Suprapubic skin (tissue), 4 donors: Measurements from ENCODE around the gene CLDND2. TPM values are rescaled to one million over a fixed set of nuclear protein-coding genes. Genes with fewer than 3 reads are reported as not detected.

ENCODE experiments used
- DNase-seq, 2 donors: peaks; one replicate each; pipeline ENCODE4 v3.0.0-alpha.2; 2019; ENCODE audit warnings: low spot score in 2 of 2
- H3K27ac ChIP-seq: fragments of 200-600 bp; sonication (generic); one replicate; pipeline ENCODE4 v1.5.1; 2019
- H3K27me3 ChIP-seq: fragments of 200-600 bp; sonication (generic); one replicate; pipeline ENCODE4 v1.5.1; 2019
- H3K36me3 ChIP-seq: fragments of 200-600 bp; sonication (generic); one replicate; pipeline ENCODE4 v1.5.1; 2019
- H3K4me1 ChIP-seq: fragments of 200-600 bp; sonication (generic); one replicate; pipeline ENCODE4 v1.5.1; 2019
- H3K4me3 ChIP-seq: fragments of 200-600 bp; sonication (generic); one replicate; pipeline ENCODE4 v1.5.1; 2019; ENCODE audit warnings: mild to moderate bottlenecking
- H3K9me3 ChIP-seq: fragments of 200-600 bp; sonication (generic); one replicate; pipeline ENCODE4 v1.5.1; 2019
- EP300 ChIP-seq: sonication (generic); formaldehyde crosslinking; IDR thresholded peaks from one replicate; pipeline ENCODE4 v1.6.1; 2017; ENCODE audit warnings: antibody characterized with exemption
- POLR2A ChIP-seq, 2 donors: fragments of 450-650 bp; IDR thresholded peaks; one replicate each; pipeline ENCODE4 v1.6.1; 2017; ENCODE audit warnings: antibody characterized with exemption in 2 of 2, mild to moderate bottlenecking in 2 of 2, moderate library complexity in 2 of 2
- POLR2AphosphoS5 ChIP-seq, 3 donors: sonication (generic); formaldehyde crosslinking; IDR thresholded peaks; one replicate each; pipeline ENCODE4 v1.6.1; 2017; ENCODE audit warnings: antibody characterized with exemption in 3 of 3
- WGBS: methylation state at CpG from one replicate; pipeline ENCODE4 v1.1.5; 2018; 5-methylcytosine and 5-hydroxymethylcytosine counted together
- total RNA-seq, 4 donors: library from RNA; depleted of rRNA; stranded (reverse); fragments of >200 nt; gene quantifications; one replicate each; pipeline ENCODE4 v1.1.0, GENCODE V29; 2016
- TF ChIP-seq, protein P1 (sequence below), 2 donors: fragments of 200-600 bp in 1 of 2; fragments of 450-650 bp in 1 of 2; sonication (generic) in 1 of 2; IDR thresholded peaks; one replicate each; pipeline ENCODE4 v1.5.1; 2016 to 2019; ENCODE audit warnings: antibody characterized with exemption in 2 of 2, mild to moderate bottlenecking in 1 of 2, moderate library complexity in 1 of 2

The CLDND2 gene
- total RNA-seq, 4 donors from 2014 or later = not detected

DNA sequence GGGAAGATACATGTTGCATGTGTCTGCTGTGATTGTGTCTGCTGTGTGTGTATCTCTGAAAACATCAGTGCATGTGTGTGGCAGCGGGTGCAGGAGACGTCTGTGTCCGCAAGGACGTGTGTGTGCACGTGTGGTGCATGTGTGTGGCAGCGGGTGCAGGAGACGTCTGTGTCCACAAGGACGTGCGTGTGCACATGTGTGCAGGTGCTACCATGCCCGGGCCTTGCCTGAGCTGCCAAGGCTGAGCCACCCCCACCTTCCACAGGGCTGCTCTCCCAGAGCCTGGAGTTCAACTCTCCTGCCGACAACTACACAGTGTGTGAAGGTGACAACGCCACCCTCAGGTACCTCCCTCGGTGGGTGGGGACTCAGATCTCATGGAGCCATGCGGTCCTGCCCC is 47.0 kb downstream of the CLDND2 start:
- no peak for DNase-seq
- H3K27me3 ChIP-seq = peaks cover 55% of the 10 kb centered on the region
- TF ChIP-seq POLR2A (IDR thresholded peaks at IDR 0.05) (no peak), POLR2AphosphoS5 (IDR thresholded peaks at IDR 0.05) (no peak), EP300 (no peak)
- TF ChIP-seq, protein P1, sequence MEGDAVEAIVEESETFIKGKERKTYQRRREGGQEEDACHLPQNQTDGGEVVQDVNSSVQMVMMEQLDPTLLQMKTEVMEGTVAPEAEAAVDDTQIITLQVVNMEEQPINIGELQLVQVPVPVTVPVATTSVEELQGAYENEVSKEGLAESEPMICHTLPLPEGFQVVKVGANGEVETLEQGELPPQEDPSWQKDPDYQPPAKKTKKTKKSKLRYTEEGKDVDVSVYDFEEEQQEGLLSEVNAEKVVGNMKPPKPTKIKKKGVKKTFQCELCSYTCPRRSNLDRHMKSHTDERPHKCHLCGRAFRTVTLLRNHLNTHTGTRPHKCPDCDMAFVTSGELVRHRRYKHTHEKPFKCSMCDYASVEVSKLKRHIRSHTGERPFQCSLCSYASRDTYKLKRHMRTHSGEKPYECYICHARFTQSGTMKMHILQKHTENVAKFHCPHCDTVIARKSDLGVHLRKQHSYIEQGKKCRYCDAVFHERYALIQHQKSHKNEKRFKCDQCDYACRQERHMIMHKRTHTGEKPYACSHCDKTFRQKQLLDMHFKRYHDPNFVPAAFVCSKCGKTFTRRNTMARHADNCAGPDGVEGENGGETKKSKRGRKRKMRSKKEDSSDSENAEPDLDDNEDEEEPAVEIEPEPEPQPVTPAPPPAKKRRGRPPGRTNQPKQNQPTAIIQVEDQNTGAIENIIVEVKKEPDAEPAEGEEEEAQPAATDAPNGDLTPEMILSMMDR (IDR thresholded peaks at IDR 0.05) = no peak
- H3K27ac ChIP-seq = no peak overlapping the region
- H3K4me3 ChIP-seq = no peak overlapping the region
- no peaks in the 10 kb centered on the region for H3K4me1 ChIP-seq
- no peaks in the 10 kb centered on the region for H3K9me3 ChIP-seq
- H3K36me3 ChIP-seq = no peaks in the 10 kb centered on the region
- WGBS = 61% methylated on average over 13 of the region's 14 CpGs

DNA sequence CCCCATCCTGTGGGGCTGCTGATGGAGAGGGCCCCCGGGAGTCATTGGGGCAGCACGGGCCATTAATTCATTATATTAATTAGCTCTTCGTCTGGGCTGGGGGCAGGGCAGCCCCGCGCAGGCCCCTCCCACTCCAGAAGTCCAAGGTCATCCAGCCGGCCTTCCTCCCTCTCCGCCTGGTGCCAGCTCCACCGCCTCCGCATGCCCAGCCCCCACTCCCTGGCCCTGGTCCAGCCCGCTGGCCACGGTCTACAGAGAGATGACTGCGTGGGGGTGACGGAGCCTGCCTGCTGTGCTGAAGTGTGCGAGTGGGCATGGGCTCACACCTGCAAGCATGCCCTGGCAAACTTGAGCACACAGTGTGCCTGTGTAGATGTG is 48.5 kb downstream of the CLDND2 start:
- no peaks in the 10 kb centered on the region for H3K4me1 ChIP-seq
- no peaks in the 10 kb centered on the region for H3K36me3 ChIP-seq
- no peak overlapping the region for H3K27ac ChIP-seq
- H3K9me3 ChIP-seq = no peaks in the 10 kb centered on the region
- no peak for TF ChIP-seq POLR2A (IDR thresholded peaks at IDR 0.05)
- TF ChIP-seq EP300 = no peak
- TF ChIP-seq, protein P1 (IDR thresholded peaks at IDR 0.05) = no peak
- TF ChIP-seq POLR2AphosphoS5 (IDR thresholded peaks at IDR 0.05) = no peak
- H3K27me3 ChIP-seq = peaks cover 45% of the 10 kb centered on the region
- H3K4me3 ChIP-seq = no peak overlapping the region
- no peak for DNase-seq
- 34% methylated on average over 7 of the region's 14 CpGs for WGBS

DNA sequence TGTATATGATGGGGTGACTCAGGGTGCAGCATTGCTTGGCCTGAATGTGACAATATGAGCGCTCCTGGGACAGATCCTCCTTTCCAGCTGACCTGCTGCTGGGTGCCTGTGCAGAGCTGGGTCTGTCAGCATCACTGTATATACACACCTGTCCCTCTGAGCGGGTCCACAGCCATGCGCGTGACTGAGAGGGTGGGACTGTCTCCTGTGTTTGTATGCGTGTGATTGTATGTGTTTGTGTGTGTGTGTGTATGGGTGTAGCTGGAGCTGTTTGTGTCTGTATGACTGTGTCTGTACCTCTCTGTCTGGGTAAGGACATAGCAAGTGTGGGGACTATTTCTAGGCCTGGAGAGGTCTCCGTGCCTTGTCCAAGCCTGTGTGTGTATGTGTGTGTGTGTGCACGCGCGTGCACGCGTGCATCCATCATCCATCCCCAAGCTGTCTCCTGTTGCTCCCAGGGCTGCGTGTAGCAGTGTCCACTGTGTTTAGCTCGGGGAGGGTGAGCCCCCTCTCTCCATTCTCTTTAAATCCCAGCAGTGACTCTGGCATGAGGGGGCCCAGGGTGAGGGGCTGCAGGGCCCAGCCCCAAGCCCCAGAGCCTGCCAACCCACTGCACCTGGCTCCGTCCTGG is 49.0 kb downstream of the CLDND2 start:
- TF ChIP-seq, protein P1 (IDR thresholded peaks at IDR 0.05) = no peak
- TF ChIP-seq EP300 (no peak), POLR2AphosphoS5 (IDR thresholded peaks at IDR 0.05) (no peak), POLR2A (IDR thresholded peaks at IDR 0.05) (no peak)
- Histone ChIP-seq H3K4me3 (no peak overlapping the region), H3K9me3 (no peaks in the 10 kb centered on the region), H3K27ac (no peak overlapping the region), H3K4me1 (no peaks in the 10 kb centered on the region), H3K36me3 (no peaks in the 10 kb centered on the region), H3K27me3 (peaks cover 50% of the 10 kb centered on the region)
- no peak for DNase-seq
- 82% methylated on average over 13 of the region's 14 CpGs for WGBS

DNA sequence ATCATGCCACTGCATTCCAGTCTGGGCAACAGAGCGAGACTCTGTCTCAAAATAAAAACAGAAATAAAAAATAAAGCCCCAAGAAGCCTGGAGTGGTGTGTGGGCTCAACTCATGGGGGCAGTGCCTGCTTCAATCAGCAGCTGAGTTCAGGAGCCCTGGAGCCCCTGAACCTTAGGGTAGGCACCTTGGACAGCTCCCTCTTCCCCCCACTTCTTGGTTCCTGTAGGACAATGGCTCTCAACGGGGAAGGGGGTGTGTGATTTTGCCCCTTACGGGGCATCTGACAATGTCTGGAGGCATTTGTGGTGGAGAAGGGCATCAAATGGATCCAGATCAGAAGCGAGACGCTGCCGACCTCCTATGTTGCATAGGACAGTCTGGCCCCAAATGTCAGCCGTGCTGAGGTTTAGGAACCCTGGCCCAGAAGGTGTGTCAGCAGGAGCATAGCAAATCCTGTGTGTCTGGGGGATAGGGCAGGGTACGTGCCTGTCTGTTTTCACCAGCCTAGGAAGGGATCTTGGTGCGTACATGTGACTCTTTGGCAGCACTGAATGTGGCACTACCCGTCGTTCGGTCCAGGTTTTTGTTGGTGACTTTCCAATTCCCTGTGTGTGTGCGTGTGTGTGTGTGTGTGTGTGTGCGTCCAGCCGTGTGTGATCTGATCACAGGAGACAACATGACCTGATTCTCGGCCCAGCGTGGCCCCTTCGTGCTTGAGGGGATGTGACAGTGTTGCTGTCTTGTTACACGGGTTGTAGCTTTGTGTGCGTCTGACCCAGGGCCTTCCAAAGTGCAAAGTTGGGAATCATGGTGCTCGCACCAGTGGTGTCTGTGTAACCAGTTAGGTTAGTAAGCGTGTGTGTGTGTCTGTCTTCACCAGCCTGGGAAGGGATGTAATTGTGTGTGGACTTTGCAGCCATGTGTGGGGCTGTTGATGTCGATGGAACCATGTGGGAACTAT is 49.8 kb downstream of the CLDND2 start:
- peaks cover 51% of the 10 kb centered on the region for H3K27me3 ChIP-seq
- H3K27ac ChIP-seq = no peak overlapping the region
- DNase-seq = no peak
- no peaks in the 10 kb centered on the region for H3K36me3 ChIP-seq
- H3K9me3 ChIP-seq = no peaks in the 10 kb centered on the region
- no peaks in the 10 kb centered on the region for H3K4me1 ChIP-seq
- no peak for TF ChIP-seq POLR2AphosphoS5 (IDR thresholded peaks at IDR 0.05)
- TF ChIP-seq, protein P1 (IDR thresholded peaks at IDR 0.05) = no peak
- no peak for TF ChIP-seq POLR2A (IDR thresholded peaks at IDR 0.05)
- TF ChIP-seq EP300 = no peak
- H3K4me3 ChIP-seq = no peak overlapping the region
- WGBS = 54% methylated on average over 11 of the region's 23 CpGs

DNA sequence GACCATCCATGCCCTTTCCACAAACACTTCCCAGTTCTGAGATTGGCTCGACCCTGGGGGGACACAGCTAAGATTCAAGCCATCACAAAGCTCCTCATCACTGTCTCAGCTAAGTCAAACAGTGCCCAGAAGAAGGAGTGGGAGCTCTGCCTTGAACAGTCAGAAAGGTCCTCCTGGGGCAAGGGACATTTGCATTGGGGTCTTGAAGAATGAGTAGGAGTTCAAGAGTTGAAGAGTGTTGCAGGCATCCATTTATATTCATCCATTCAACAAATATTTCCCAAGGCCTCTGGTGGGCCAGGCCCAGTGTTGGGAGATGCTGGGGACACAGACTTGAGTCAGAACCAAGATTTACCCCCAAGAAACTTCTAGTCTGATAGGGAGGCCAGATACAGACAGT is 50.8 kb downstream of the CLDND2 start:
- 56% methylated on average over 1 of the region's 1 CpG for WGBS
- Histone ChIP-seq H3K4me1 (no peaks in the 10 kb centered on the region), H3K36me3 (no peaks in the 10 kb centered on the region), H3K27ac (no peak overlapping the region), H3K27me3 (peaks cover 45% of the 10 kb centered on the region), H3K4me3 (no peak overlapping the region), H3K9me3 (no peaks in the 10 kb centered on the region)
- TF ChIP-seq EP300 (no peak), POLR2A (IDR thresholded peaks at IDR 0.05) (no peak), POLR2AphosphoS5 (IDR thresholded peaks at IDR 0.05) (no peak)
- TF ChIP-seq, protein P1 (IDR thresholded peaks at IDR 0.05) = no peak
- DNase-seq = no peak
